Measurements from ENCODE around the gene FLT1.

FLT1 gene

DNA sequence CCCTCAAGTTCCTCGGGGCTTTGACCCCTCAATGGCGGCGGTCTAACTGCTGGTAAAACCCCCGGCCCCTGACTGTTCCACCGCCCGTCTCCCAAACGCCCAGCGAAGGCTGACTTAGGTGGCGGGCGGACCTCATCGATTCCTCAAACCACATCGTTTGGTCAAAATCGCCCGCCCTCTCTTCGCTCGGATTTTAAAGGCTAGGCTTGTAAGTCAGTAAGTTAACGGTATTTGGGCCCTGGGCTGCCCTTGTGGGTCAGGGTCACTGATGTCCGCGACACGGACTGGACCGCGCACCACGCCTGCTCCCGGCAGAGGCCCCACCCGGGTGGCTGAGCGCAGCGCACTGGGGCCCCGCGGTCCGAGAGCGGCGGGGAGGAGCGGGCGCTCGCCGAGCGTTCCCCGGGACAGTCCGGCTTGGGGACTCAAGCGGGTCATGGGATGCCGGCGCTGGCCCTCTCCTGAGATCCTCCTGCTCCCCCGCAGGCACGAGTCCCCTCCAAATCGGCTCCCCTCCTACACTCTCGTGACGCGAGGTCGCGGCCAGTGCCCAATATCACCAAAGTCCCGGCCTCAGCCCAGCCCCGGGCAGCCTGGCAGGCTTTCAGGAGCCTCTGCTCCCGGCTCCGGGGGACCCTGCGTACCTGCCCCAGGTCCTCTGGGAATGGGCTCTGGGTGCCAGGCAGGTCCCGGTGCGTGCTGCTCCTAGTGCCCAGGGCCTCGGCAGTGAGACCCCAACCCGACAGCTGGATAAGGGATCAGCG, 1.0 kb downstream of the FLT1 start:
- TF ChIP-seq, protein P1, sequence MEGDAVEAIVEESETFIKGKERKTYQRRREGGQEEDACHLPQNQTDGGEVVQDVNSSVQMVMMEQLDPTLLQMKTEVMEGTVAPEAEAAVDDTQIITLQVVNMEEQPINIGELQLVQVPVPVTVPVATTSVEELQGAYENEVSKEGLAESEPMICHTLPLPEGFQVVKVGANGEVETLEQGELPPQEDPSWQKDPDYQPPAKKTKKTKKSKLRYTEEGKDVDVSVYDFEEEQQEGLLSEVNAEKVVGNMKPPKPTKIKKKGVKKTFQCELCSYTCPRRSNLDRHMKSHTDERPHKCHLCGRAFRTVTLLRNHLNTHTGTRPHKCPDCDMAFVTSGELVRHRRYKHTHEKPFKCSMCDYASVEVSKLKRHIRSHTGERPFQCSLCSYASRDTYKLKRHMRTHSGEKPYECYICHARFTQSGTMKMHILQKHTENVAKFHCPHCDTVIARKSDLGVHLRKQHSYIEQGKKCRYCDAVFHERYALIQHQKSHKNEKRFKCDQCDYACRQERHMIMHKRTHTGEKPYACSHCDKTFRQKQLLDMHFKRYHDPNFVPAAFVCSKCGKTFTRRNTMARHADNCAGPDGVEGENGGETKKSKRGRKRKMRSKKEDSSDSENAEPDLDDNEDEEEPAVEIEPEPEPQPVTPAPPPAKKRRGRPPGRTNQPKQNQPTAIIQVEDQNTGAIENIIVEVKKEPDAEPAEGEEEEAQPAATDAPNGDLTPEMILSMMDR (IDR thresholded peaks at IDR 0.05; ENCODE audit: low read length), result no peak
- peaks cover under 1% of the 10 kb centered on the region for H3K27me3 ChIP-seq (ENCODE audit: insufficient read depth, low read length)
- H3K4me2 ChIP-seq (ENCODE audit: low read length), result no peak overlapping the region
- no peak overlapping the region for H2AFZ ChIP-seq (ENCODE audit: low read length)
- no peak overlapping the region for H3K27ac ChIP-seq (ENCODE audit: low read depth, low read length, poor library complexity, severe bottlenecking)
- no peaks in the 10 kb centered on the region for H3K9me2 ChIP-seq (ENCODE audit: low read depth, low read length)
- H3K4me3 ChIP-seq (ENCODE audit: low read depth, low read length, poor library complexity, severe bottlenecking), result no peak overlapping the region
- no peaks in the 10 kb centered on the region for H4K20me1 ChIP-seq (ENCODE audit: insufficient read depth, low read length)
- H3K9me3 ChIP-seq (ENCODE audit: low read length), result no peaks in the 10 kb centered on the region
- H3K9ac ChIP-seq (ENCODE audit: low read length), result no peak overlapping the region
- no peaks in the 10 kb centered on the region for H3K36me3 ChIP-seq (ENCODE audit: insufficient read depth, low read length)
- no peaks in the 10 kb centered on the region for H3K79me2 ChIP-seq (ENCODE audit: insufficient read depth, low read length)
- H3F3A ChIP-seq (ENCODE audit: insufficient read depth, low read length), result no peaks in the 10 kb centered on the region
- no peaks in the 10 kb centered on the region for H3K4me1 ChIP-seq (ENCODE audit: insufficient read depth, low read length, severe bottlenecking)

DNA sequence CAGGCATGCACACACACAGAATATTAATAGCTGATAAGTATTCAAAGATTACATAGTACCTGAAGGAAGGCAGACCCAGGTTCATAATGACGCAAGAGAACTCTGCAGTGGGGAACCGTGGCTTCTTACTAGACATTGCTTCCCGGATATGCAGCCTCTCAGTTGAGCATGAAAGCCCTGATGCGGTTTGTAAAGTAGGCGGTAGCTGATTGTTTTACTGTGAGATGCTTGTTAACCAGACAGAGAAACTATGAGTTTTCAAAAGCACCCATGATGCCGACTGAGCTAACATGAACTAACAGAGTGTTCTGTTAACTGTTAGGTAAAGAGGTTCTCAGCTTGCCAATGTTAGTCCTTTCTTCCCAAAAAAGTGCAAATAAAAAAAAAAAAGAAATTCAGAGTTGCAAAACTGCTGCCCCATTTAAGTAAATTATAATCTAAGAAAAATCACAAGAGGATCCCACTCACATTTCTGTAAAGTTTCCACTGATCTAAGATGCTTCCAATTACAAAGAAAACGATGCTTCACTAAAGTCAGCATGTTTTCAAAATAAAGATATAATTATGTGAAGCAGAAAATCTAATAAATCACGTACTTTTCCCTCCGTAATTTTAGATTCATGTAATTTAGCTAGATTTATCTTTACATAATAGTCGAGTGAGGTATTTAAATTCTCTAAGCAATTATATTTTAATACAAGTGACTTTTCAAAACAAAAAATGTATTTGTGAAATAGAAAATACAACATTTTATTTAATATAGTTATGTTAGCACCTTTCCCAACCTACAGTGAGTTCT, 2.2 kb downstream of the FLT1 start:
- Histone ChIP-seq H3K4me2 (ENCODE audit: low read length) (no peak overlapping the region), H3K4me3 (ENCODE audit: low read depth, low read length, poor library complexity, severe bottlenecking) (no peak overlapping the region), H3K79me2 (ENCODE audit: insufficient read depth, low read length) (no peaks in the 10 kb centered on the region), H3K4me1 (ENCODE audit: insufficient read depth, low read length, severe bottlenecking) (no peaks in the 10 kb centered on the region), H3K27me3 (ENCODE audit: insufficient read depth, low read length) (no peaks in the 10 kb centered on the region; the same call in 1 of the 2 replicates), H3F3A (ENCODE audit: insufficient read depth, low read length) (no peaks in the 10 kb centered on the region), H2AFZ (ENCODE audit: low read length) (no peak overlapping the region), H3K9ac (ENCODE audit: low read length) (no peak overlapping the region), H3K27ac (ENCODE audit: low read depth, low read length, poor library complexity, severe bottlenecking) (no peak overlapping the region), H4K20me1 (ENCODE audit: insufficient read depth, low read length) (no peaks in the 10 kb centered on the region), H3K36me3 (ENCODE audit: insufficient read depth, low read length) (no peaks in the 10 kb centered on the region), H3K9me2 (ENCODE audit: low read depth, low read length) (no peaks in the 10 kb centered on the region), H3K9me3 (ENCODE audit: low read length) (no peaks in the 10 kb centered on the region)
- TF ChIP-seq EZH2 (IDR thresholded peaks at IDR 0.05; ENCODE audit: borderline replicate concordance, low read length), result no peak
- TF ChIP-seq, protein P1 (IDR thresholded peaks at IDR 0.05; ENCODE audit: low read length), result no peak

DNA sequence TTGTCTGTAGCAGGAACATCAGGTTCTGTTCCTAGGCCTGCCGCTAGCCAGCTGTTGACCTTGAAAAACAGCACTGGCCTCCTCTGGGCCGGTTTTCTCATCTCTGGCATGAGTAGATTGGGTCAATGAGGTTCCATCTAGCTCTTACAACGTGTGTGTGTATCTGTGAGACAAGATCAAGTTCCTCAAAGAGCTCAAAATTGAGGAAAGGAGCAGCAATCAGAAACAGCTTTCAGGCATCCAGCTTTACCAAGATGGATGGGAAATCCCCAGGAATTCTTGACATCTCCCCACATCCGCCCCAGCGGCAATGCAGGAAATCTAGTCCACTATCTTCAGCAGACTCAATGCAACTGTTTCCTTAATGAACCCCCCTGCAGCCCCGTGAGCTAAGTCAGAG, 4.9 kb downstream of the FLT1 start:
- TF ChIP-seq, protein P1 (IDR thresholded peaks at IDR 0.05; ENCODE audit: low read length), result no peak
- TF ChIP-seq EZH2 (IDR thresholded peaks at IDR 0.05; ENCODE audit: borderline replicate concordance, low read length), result no peak
- H3K27me3 ChIP-seq (ENCODE audit: insufficient read depth, low read length), result no peaks in the 10 kb centered on the region; the same call in 1 of the 2 replicates
- no peaks in the 10 kb centered on the region for H3K4me1 ChIP-seq (ENCODE audit: insufficient read depth, low read length, severe bottlenecking)
- H3K9me2 ChIP-seq (ENCODE audit: low read depth, low read length), result no peaks in the 10 kb centered on the region
- H4K20me1 ChIP-seq (ENCODE audit: insufficient read depth, low read length), result no peaks in the 10 kb centered on the region
- no peaks in the 10 kb centered on the region for H3K9me3 ChIP-seq (ENCODE audit: low read length)
- no peaks in the 10 kb centered on the region for H3K79me2 ChIP-seq (ENCODE audit: insufficient read depth, low read length)
- H3K27ac ChIP-seq (ENCODE audit: low read depth, low read length, poor library complexity, severe bottlenecking), result no peak overlapping the region
- no peak overlapping the region for H3K9ac ChIP-seq (ENCODE audit: low read length)
- H3K4me2 ChIP-seq (ENCODE audit: low read length), result no peak overlapping the region
- no peaks in the 10 kb centered on the region for H3F3A ChIP-seq (ENCODE audit: insufficient read depth, low read length)
- H2AFZ ChIP-seq (ENCODE audit: low read length), result no peak overlapping the region
- H3K4me3 ChIP-seq (ENCODE audit: low read depth, low read length, poor library complexity, severe bottlenecking), result no peak overlapping the region
- no peaks in the 10 kb centered on the region for H3K36me3 ChIP-seq (ENCODE audit: insufficient read depth, low read length)

Measured in OCI-LY1 (cell line).